Fibroblast of pulmonary artery (primary cell): ENCODE data around the gene NOP56.
"Not testable (repeated sequence)": the region's sequence is repeated elsewhere in the genome, so short reads cannot be mapped to it uniquely, and the experiment has no call there.

Source experiments
- DNase-seq: peaks from one replicate; pipeline ENCODE4 v3.0.0-alpha.2; 2010; ENCODE audit warnings: low read depth
- H3K4me3 ChIP-seq: replicated peaks from 2 replicates; pipeline ENCODE4 v1.5.1; 2011; ENCODE audit warnings: low read depth, mild to moderate bottlenecking, control low read depth, low read length, moderate library complexity
- CTCF ChIP-seq: IDR thresholded peaks from 2 replicates; pipeline ENCODE4 v1.5.1; 2011; ENCODE audit warnings: mild to moderate bottlenecking, control low read depth, low read length, inconsistent platforms; ENCODE audit errors: missing control alignments

The NOP56 gene

DNA sequence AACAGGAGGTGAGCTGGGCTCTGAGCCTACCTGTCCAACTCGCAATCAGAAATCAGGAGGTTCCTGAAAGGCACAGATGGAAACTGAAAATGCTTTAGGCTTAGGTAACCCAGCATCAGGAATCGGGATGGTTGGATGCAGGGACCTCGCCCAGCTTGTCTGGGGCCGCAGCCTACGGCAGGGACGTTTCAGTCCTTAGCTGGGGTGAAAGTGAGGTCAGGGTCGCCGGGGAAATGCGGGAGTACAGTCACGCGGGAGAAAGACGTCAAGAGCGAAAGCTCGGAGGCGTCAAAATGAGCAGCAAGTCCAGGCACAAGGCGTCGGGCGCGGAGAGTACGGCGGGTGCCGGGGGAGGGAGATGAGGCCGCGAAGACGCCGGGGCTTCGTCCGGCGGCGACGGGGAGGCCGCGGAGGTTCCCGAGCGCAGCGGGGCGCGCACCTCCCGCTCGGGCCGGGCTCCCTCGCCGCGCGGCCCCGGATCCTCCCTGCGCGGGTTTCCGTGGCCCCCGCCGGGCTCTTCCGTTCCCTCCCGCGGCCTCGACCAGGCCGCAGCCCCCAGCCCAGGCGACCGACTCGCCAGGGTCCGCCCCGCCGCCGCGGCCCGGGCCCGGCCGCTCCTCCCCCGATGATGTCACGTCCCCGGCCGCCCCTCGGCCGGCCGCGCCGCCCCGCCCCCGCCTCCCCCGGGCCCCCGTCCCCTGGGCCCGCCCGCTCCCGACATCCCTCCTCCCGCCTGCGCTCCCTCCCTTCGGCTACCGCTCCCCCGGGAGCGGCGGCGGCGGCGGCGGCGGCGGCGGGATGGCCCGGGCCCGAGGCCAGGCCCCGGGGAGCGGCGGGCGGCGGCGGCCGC, 39.8 kb downstream of the NOP56 start, which contains the start of gene EBF4:
EBF4 (plus strand) TSS at position 745 of the 850 bp plus-strand sequence. CDS start 866 bp downstream, outside the sequence.
- DNase-seq, result peak; percentile 34
- TF ChIP-seq CTCF, result no peak
- peak within 1 kb of the TSS; percentile 38 for H3K4me3 ChIP-seq

- DNase-seq, result no peak
- H3K4me3 ChIP-seq, result no peak overlapping the region
Measured at GRCh38 chr20:2692886-2693285, 40.5 kb downstream of the NOP56 start.

DNA sequence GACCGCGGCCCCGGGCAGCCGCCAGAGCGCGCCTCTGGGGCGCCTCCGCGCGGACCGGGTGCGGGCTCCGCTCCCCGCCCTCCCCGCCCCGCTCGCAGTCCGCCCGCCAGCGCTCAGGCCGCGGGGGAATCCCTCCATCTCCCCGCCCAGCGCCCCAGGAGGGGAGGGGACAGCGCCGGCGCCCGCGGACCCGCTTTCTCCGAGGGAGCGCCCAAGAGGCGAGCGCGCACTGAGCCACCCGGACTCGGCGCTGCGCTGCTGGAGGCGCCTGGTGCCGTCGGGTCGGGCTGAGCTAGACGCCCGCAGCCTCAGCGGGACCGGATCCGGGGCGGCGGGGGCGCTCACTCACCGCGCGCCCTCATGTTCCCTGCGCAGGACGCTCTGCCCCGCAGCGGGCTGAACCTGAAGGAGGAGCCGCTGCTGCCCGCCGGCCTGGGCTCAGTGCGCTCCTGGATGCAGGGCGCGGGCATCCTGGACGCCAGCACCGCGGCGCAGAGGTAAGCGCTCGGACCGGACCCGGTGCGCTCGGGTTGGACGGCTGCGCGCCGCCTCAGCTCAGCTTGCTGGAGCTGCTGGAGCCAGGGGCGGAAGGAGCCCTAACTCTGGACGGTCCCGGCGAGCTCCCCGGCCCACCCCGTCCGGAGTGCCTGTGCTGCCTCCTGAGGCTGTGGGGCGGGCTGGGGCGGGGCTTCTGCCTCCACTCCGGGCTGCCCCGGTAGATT, 41.0 kb downstream of the NOP56 start:
- peak overlapping the region; percentile 14 for H3K4me3 ChIP-seq
- DNase-seq, result peak; percentile 4
- no peak for TF ChIP-seq CTCF

More at GRCh38 chr20:2692886-2693285, 40.5 kb downstream of the NOP56 start:
- TF ChIP-seq CTCF, result no peak

DNA sequence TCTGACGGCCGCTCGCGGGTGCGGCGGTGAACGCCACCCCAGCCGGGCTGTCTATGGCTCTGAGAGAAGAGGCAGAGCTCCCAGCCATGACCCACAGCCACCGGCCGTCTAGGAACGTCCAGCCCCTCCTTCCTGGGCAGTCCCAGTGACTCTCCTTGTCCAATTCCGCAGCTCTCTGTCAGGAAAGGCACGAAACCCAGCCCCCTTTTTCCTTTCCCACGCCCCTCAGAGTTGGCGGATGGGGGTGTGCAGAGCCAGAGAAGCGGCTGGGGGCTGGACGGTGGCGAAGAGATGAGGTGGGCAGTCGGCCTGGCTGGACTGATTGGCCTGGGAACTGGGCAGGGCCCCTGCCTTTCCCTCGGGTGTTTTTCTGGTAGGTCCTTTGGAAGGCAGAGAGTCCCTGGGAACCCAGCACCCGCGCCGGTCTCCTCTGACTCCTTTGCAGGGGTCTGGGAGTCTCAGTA, 41.6 kb downstream of the NOP56 start:
- no peak overlapping the region for H3K4me3 ChIP-seq
- DNase-seq, result no peak
- TF ChIP-seq CTCF, result no peak

DNA sequence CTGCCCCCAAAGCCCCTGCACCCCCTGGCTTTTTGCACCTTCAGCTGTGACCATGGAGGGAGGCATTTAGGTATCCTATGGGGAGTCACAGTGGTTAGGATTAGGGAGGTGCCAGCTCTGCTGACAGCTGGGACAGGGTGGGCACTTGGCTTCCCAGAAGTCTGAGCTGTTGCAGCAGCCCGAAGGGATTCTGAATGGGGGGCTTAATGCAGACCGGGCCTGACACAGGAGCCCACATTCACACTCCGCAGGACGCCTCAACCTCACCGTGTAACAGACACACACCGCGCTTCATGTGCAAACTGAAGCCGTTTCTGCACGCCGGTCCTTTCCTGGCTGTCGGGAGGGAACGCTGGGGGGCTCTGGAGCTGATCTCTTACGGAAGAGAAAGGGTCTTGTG, 42.1 kb downstream of the NOP56 start:
- H3K4me3 ChIP-seq, result no peak overlapping the region
- TF ChIP-seq CTCF, result no peak
- DNase-seq, result no peak

- no peak for TF ChIP-seq CTCF
- no peak for DNase-seq
- no peak overlapping the region for H3K4me3 ChIP-seq
Measured at GRCh38 chr20:2695206-2695983, 43.0 kb downstream of the NOP56 start.

DNA sequence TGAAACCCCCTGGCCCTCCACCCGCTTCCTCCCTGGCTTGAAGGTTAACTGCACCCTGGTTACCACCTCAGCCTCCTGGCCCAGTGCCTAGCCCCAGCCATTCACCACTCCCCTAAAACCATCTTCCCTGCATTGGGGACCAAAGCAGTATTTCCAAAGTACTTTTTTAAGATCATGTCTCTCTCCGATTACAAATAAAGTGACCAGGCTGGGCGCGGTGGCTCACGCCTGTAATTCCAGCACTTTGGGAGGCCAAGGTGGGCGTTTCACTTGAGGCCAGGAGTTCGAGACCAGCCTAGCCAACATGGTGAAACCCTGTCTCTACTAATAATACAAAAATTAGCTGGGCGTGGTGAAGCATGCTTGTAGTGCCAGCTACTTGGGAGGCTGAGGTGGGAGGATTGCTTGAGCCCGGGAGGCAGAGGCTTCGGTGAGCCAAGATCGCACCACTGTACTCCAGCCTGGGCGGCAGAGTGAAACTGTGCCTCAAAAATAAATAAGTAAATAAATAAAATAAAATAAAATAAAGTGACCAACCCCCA, 43.6 kb downstream of the NOP56 start:
- not testable (repeated sequence) for DNase-seq

More for the DNA sequence above, 43.6 kb downstream of the NOP56 start:
- H3K4me3 ChIP-seq, result not testable (repeated sequence)
